Lower leg skin (tissue), 3 donors: ENCODE measurements around the gene CHID1.

ENCODE experiments used
- POLR2A ChIP-seq, 2 donors: fragments of 450-650 bp; IDR thresholded peaks; one replicate each; pipeline ENCODE4 v1.6.1; 2016 to 2017; ENCODE audit warnings: antibody characterized with exemption in 2 of 2, mild to moderate bottlenecking in 1 of 2, moderate library complexity in 1 of 2
- TF ChIP-seq, protein P1 (sequence below), 3 donors: fragments of 450-650 bp; IDR thresholded peaks; one replicate each; pipeline ENCODE4 v1.5.1; 2016; ENCODE audit warnings: antibody characterized with exemption in 3 of 3, mild to moderate bottlenecking in 3 of 3, moderate library complexity in 2 of 3

DNA sequence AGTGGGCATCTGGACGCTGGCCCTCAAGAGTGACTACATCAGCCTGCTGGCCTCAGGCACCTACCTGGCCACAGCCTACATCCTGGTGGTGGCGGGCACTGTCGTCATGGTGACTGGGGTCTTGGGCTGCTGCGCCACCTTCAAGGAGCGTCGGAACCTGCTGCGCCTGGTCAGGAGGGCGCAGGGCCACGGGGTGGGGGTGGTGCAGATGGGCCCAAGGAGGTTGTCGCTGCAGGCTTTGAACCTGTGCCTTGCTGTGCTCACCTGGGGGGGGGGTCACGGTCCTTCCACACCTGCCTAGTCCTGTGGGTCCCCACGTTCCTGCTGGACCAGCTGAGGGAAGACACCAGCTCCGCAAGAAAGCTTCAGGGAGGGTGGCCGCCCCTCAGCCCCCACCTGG is 74.3 kb downstream of the CHID1 start:
- TF ChIP-seq, protein P1, sequence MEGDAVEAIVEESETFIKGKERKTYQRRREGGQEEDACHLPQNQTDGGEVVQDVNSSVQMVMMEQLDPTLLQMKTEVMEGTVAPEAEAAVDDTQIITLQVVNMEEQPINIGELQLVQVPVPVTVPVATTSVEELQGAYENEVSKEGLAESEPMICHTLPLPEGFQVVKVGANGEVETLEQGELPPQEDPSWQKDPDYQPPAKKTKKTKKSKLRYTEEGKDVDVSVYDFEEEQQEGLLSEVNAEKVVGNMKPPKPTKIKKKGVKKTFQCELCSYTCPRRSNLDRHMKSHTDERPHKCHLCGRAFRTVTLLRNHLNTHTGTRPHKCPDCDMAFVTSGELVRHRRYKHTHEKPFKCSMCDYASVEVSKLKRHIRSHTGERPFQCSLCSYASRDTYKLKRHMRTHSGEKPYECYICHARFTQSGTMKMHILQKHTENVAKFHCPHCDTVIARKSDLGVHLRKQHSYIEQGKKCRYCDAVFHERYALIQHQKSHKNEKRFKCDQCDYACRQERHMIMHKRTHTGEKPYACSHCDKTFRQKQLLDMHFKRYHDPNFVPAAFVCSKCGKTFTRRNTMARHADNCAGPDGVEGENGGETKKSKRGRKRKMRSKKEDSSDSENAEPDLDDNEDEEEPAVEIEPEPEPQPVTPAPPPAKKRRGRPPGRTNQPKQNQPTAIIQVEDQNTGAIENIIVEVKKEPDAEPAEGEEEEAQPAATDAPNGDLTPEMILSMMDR (IDR thresholded peaks at IDR 0.05) = no peak
- TF ChIP-seq POLR2A (IDR thresholded peaks at IDR 0.05) = no peak
